Neural cell (in vitro differentiated cells): ENCODE measurements around the gene COL19A1. TPM values are rescaled to one million over a fixed set of nuclear protein-coding genes. Genes with fewer than 3 reads are reported as not detected.

Experiments
- H2AFZ ChIP-seq: fragments of 200-600, 300-800 bp; sonication (generic), shearing (Covaris generic); 2 replicates; pipeline ENCODE4 v1.6.0; 2014; ENCODE audit warnings: low read depth, mild to moderate bottlenecking, antibody characterized with exemption, low read length, moderate library complexity
- H3F3A ChIP-seq: fragments of 200-600 bp; shearing (Covaris generic); 2 replicates; pipeline ENCODE4 v1.6.1; 2016; ENCODE audit warnings: mild to moderate bottlenecking, moderate library complexity, mixed read lengths, antibody characterized with exemption, low read length; ENCODE audit not compliant: insufficient read depth, poor library complexity, severe bottlenecking
- H3K27ac ChIP-seq: fragments of 200-600, 300-800 bp; sonication (generic), shearing (Covaris generic); 2 replicates; pipeline ENCODE4 v1.5.1; 2014; ENCODE audit warnings: mild to moderate bottlenecking, low read length, moderate library complexity
- H3K27me3 ChIP-seq: fragments of 300-800, 200-600 bp; sonication (generic), shearing (Covaris generic); 2 replicates; pipeline ENCODE4 v1.6.0; 2014; ENCODE audit warnings: mild to moderate bottlenecking, low read depth, low read length, moderate library complexity; ENCODE audit not compliant: insufficient read depth
- H3K36me3 ChIP-seq: fragments of 300-800, 200-600 bp; sonication (generic), shearing (Covaris generic); 2 replicates; pipeline ENCODE4 v1.5.1; 2014; ENCODE audit warnings: mild to moderate bottlenecking, antibody characterized with exemption, low read length, moderate library complexity; ENCODE audit not compliant: insufficient read depth
- H3K4me2 ChIP-seq: fragments of 300-800, 200-600 bp; sonication (generic), shearing (Covaris generic); 2 replicates; pipeline ENCODE4 v1.6.0; 2014; ENCODE audit warnings: mild to moderate bottlenecking, low read length
- H3K4me3 ChIP-seq: fragments of 300-800, 200-600 bp; sonication (generic), shearing (Covaris generic); 2 replicates; pipeline ENCODE4 v1.5.1; 2014; ENCODE audit warnings: mild to moderate bottlenecking, low read length, moderate library complexity
- H3K79me2 ChIP-seq: fragments of 200-600 bp; shearing (Covaris generic); replicated peaks from 2 replicates; pipeline ENCODE4 v1.6.0; 2014; ENCODE audit warnings: mild to moderate bottlenecking, low read length, moderate library complexity; ENCODE audit not compliant: insufficient read depth
- H3K9ac ChIP-seq: fragments of 300-800, 200-600 bp; sonication (generic), shearing (Covaris generic); 2 replicates; pipeline ENCODE4 v1.6.1; 2016; ENCODE audit warnings: mild to moderate bottlenecking, low read length, mixed read lengths
- H3K9me2 ChIP-seq: fragments of 200-600 bp; shearing (Covaris generic); 2 replicates; pipeline ENCODE4 v1.6.1; 2016; ENCODE audit warnings: mild to moderate bottlenecking, low read length, mixed read lengths; ENCODE audit not compliant: insufficient read depth
- H3K9me3 ChIP-seq: fragments of 200-600, 300-800 bp; sonication (generic), shearing (Covaris generic); 2 replicates; pipeline ENCODE4 v1.6.1; 2016; ENCODE audit warnings: mild to moderate bottlenecking, mixed run types, low read length, moderate library complexity, mixed read lengths
- H4K20me1 ChIP-seq: fragments of 200-600 bp; shearing (Covaris generic); 2 replicates; pipeline ENCODE4 v1.6.1; 2016; ENCODE audit warnings: mild to moderate bottlenecking, mixed run types; ENCODE audit not compliant: insufficient read depth
- CTCF ChIP-seq: fragments of 450-650 bp; IDR thresholded peaks from 2 replicates; pipeline ENCODE4 v1.5.1; 2014; ENCODE audit warnings: antibody characterized with exemption, mild to moderate bottlenecking, moderate library complexity; ENCODE audit not compliant: poor library complexity, severe bottlenecking
- EP300 ChIP-seq: fragments of 450-650 bp; conservative IDR thresholded peaks from 2 replicates; pipeline ENCODE4 v1.6.1; 2014; ENCODE audit warnings: antibody characterized with exemption, mild to moderate bottlenecking, moderate library complexity; ENCODE audit not compliant: poor library complexity, severe bottlenecking
- EZH2 ChIP-seq: fragments of 200-600, 300-800 bp; shearing (Covaris generic), sonication (generic); IDR thresholded peaks from 2 replicates; pipeline ENCODE4 v1.6.1; 2014; ENCODE audit warnings: antibody characterized with exemption, low read length, borderline replicate concordance, mild to moderate bottlenecking; ENCODE audit not compliant: insufficient read depth, poor library complexity, severe bottlenecking
- MXI1 ChIP-seq: fragments of 450-650 bp; conservative IDR thresholded peaks from 2 replicates; pipeline ENCODE4 v1.6.1; 2014; ENCODE audit warnings: antibody characterized with exemption, mild to moderate bottlenecking; ENCODE audit not compliant: poor library complexity, severe bottlenecking
- POLR2AphosphoS5 ChIP-seq: IDR thresholded peaks from 2 replicates; pipeline ENCODE4 v1.6.1; 2012
- RAD21 ChIP-seq: fragments of 450-650 bp; conservative IDR thresholded peaks from 2 replicates; pipeline ENCODE4 v1.6.1; 2014; ENCODE audit warnings: antibody characterized with exemption, mild to moderate bottlenecking, moderate library complexity
- REST ChIP-seq: IDR thresholded peaks from 2 replicates; pipeline ENCODE4 v1.6.1; 2012; ENCODE audit warnings: borderline replicate concordance
- SMC3 ChIP-seq: fragments of 450-650 bp; conservative IDR thresholded peaks from 2 replicates; pipeline ENCODE4 v1.6.1; 2014; ENCODE audit warnings: antibody characterized with exemption, mild to moderate bottlenecking, moderate library complexity; ENCODE audit not compliant: poor library complexity
- TAF1 ChIP-seq: IDR thresholded peaks from 2 replicates; pipeline ENCODE4 v1.6.1; 2012; ENCODE audit warnings: low read depth
- polyA plus RNA-seq: library from polyadenylated mRNA; depleted of rRNA; stranded (reverse); fragments of >200 nt; gene quantifications from 2 replicates; pipeline ENCODE4 v1.2.3, GENCODE V29; 2014

The COL19A1 gene
- polyA plus RNA-seq, 1 donor from 2014 or later: 0.24 TPM

- no peaks in the 10 kb centered on the region for H3F3A ChIP-seq
- H3K27me3 ChIP-seq: no peaks in the 10 kb centered on the region
- H3K4me3 ChIP-seq: no peak overlapping the region
- TF ChIP-seq EZH2: no peak
- no peak for TF ChIP-seq POLR2AphosphoS5
- no peak for TF ChIP-seq SMC3
- TF ChIP-seq RAD21: no peak
- no peak for TF ChIP-seq EP300
- TF ChIP-seq CTCF: no peak
- TF ChIP-seq MXI1: no peak
- no peak for TF ChIP-seq TAF1
- TF ChIP-seq REST: no peak
- no peak overlapping the region for H2AFZ ChIP-seq
- no peaks in the 10 kb centered on the region for H3K9me3 ChIP-seq
- no peaks in the 10 kb centered on the region for H3K79me2 ChIP-seq
- H3K27ac ChIP-seq: no peak overlapping the region
- H4K20me1 ChIP-seq: no peaks in the 10 kb centered on the region
- H3K9me2 ChIP-seq: no peaks in the 10 kb centered on the region
- H3K9ac ChIP-seq: no peak overlapping the region
- no peaks in the 10 kb centered on the region for H3K36me3 ChIP-seq
- H3K4me2 ChIP-seq: no peak overlapping the region
Measured at GRCh38 chr6:69937402-69938136, 71.2 kb downstream of the COL19A1 start.

GRCh38 chr6:69942485-69942884 lies 76.1 kb downstream of the COL19A1 start:
- no peaks in the 10 kb centered on the region for H3K36me3 ChIP-seq
- no peak overlapping the region for H2AFZ ChIP-seq
- H3K79me2 ChIP-seq: no peaks in the 10 kb centered on the region
- TF ChIP-seq EP300 (no peak), RAD21 (no peak), CTCF (no peak), EZH2 (no peak), MXI1 (no peak), REST (no peak), POLR2AphosphoS5 (no peak), SMC3 (no peak), TAF1 (no peak)
- no peaks in the 10 kb centered on the region for H3K9me3 ChIP-seq
- no peaks in the 10 kb centered on the region for H4K20me1 ChIP-seq
- no peak overlapping the region for H3K9ac ChIP-seq
- H3K9me2 ChIP-seq: no peaks in the 10 kb centered on the region
- H3K27ac ChIP-seq: no peak overlapping the region
- no peaks in the 10 kb centered on the region for H3K27me3 ChIP-seq
- no peaks in the 10 kb centered on the region for H3F3A ChIP-seq
- H3K4me2 ChIP-seq: no peak overlapping the region
- H3K4me3 ChIP-seq: no peak overlapping the region
